K562 (cell line): Measurements from ENCODE around the gene RNASEH1. TPM values are rescaled to one million over a fixed set of nuclear protein-coding genes. Genes with fewer than 3 reads are reported as not detected.

Experiments used
- ATAC-seq: fragments of 200-7000 bp; cut with Tn5 transposase; 3 replicates; pipeline ENCODE4 v1.9.1; 2020; ENCODE audit warnings: moderate library complexity
- BruUV-seq: library from RNA; stranded (reverse); fragments of 400-500 nt; replicated peaks from 2 replicates; lab custom pipeline; 2021; lab: Mats Ljungman, UMichigan
- CTCF ChIA-PET: fragments of 300-600 bp; formaldehyde crosslinking; extraction: SDS; loops from one replicate; lab custom pipeline; 2021; ENCODE audit warnings: low intra/inter-chr PET ratio; lab: Yijun Ruan, JAX
- POLR2A ChIA-PET: fragments of 300-600, 350-650 bp; sonication (Branson Sonifier 250); formaldehyde crosslinking; extraction: SDS; loops from one replicate; lab custom pipeline; 2021; ENCODE audit warnings: antibody characterized with exemption, inconsistent platforms; lab: Yijun Ruan, JAX
- DNase-seq, 4 experiments: peaks; one replicate each; pipeline versions ENCODE4 v3.0.0 to v3.0.0-alpha.2; 2011 to 2018; ENCODE audit warnings: low spot score in 3 of 4, mixed read lengths in 3 of 4; ENCODE audit errors: extremely low read depth in 1 of 4
- FAIRE-seq: peaks from 2 replicates; lab custom pipeline; 2011; peaks lifted over from hg19 to GRCh38; lab: Jason Lieb, UNC
- H2AFZ ChIP-seq: 2 replicates; pipeline ENCODE4 v1.6.0; 2011; ENCODE audit warnings: low read depth, low read length, control low read depth, inconsistent platforms
- H3K27ac ChIP-seq: fragments of 200-600 bp; 3 replicates; pipeline ENCODE4 v1.8.0; 2011; ENCODE audit warnings: low read depth, mild to moderate bottlenecking, control low read depth, inconsistent platforms, low read length, moderate library complexity, mixed read lengths; ENCODE audit errors: extremely low read depth
- H3K27me3 ChIP-seq, 2 experiments: fragments of 300-600 bp in 1 of 2; 2 replicates in 1 of 2; 3 replicates in 1 of 2; pipeline versions ENCODE4 v1.6.0 to v1.8.0; 2011; ENCODE audit warnings: inconsistent platforms in 2 of 2, low read length in 2 of 2, mild to moderate bottlenecking in 1 of 2, mixed read lengths in 1 of 2, moderate library complexity in 1 of 2; ENCODE audit not compliant: control insufficient read depth in 2 of 2, insufficient read depth in 2 of 2
- H3K36me3 ChIP-seq: fragments of 300-600 bp; 3 replicates; pipeline ENCODE4 v1.8.0; 2011; ENCODE audit warnings: mild to moderate bottlenecking, low read length, inconsistent platforms; ENCODE audit not compliant: control insufficient read depth, insufficient read depth
- H3K4me1 ChIP-seq, 2 experiments: fragments of 200-600 bp in 1 of 2; replicated peaks in 1 of 2; 2 replicates in 1 of 2; 3 replicates in 1 of 2; pipeline versions ENCODE4 v1.5.1 to v1.8.0; 2011; ENCODE audit warnings: inconsistent platforms in 2 of 2, low read length in 2 of 2, mild to moderate bottlenecking in 1 of 2, mixed read lengths in 1 of 2, moderate library complexity in 1 of 2; ENCODE audit not compliant: control insufficient read depth in 2 of 2, insufficient read depth in 2 of 2
- H3K4me2 ChIP-seq: 2 replicates; pipeline ENCODE4 v1.6.1; 2011; ENCODE audit warnings: low read length, control low read depth, inconsistent platforms, mixed read lengths; ENCODE audit not compliant: insufficient read depth
- H3K4me3 ChIP-seq: fragments of 200-600 bp; sonication (generic), shearing (Covaris generic); 2 replicates; pipeline ENCODE4 v1.5.1; 2016; ENCODE audit warnings: control low read depth, inconsistent platforms
- H3K79me2 ChIP-seq: fragments of 200-600 bp; 3 replicates; pipeline ENCODE4 v1.8.0; 2011; ENCODE audit warnings: low read length, inconsistent platforms; ENCODE audit not compliant: control insufficient read depth, insufficient read depth
- H3K9ac ChIP-seq, 2 experiments: 2 replicates each; pipeline versions ENCODE4 v1.6.0 to v1.6.1; 2011; ENCODE audit warnings: low read depth in 2 of 2, low read length in 2 of 2, control low read depth in 1 of 2, inconsistent platforms in 1 of 2, mild to moderate bottlenecking in 1 of 2, mixed read lengths in 1 of 2; ENCODE audit not compliant: insufficient read depth in 1 of 2
- H3K9me1 ChIP-seq: one replicate; pipeline ENCODE4 v1.6.0; 2011; ENCODE audit warnings: inconsistent platforms, mild to moderate bottlenecking, low read length, moderate library complexity; ENCODE audit not compliant: control insufficient read depth, insufficient read depth
- H3K9me3 ChIP-seq: replicated peaks from 2 replicates; pipeline ENCODE4 v1.5.1; 2011; ENCODE audit warnings: low read depth, low read length, inconsistent platforms; ENCODE audit not compliant: control insufficient read depth, insufficient read depth
- H4K20me1 ChIP-seq: replicated peaks from 2 replicates; pipeline ENCODE4 v1.6.1; 2011; ENCODE audit warnings: low read length, inconsistent platforms, mixed read lengths; ENCODE audit not compliant: control insufficient read depth, insufficient read depth
- AFF4 ChIP-seq: sonication (generic); formaldehyde crosslinking; IDR thresholded peaks from 2 replicates; pipeline ENCODE4 v1.8.0; 2023; ENCODE audit warnings: mild to moderate bottlenecking, missing genetic modification reagents
- ELK1 ChIP-seq: sonication (generic); formaldehyde crosslinking; IDR thresholded peaks from 2 replicates; pipeline ENCODE4 v1.8.1; 2022; ENCODE audit warnings: missing genetic modification reagents
- FOXJ3 ChIP-seq: sonication (generic); formaldehyde crosslinking; IDR thresholded peaks from 2 replicates; pipeline ENCODE4 v1.4.0; 2020; ENCODE audit warnings: mild to moderate bottlenecking, missing genetic modification reagents
- FOXP4 ChIP-seq: sonication (generic); formaldehyde crosslinking; IDR thresholded peaks from 2 replicates; pipeline ENCODE4 v1.8.0; 2022; ENCODE audit warnings: mild to moderate bottlenecking, missing genetic modification reagents, borderline replicate concordance
- GATAD2B ChIP-seq: fragments of 450-650 bp; IDR thresholded peaks from 2 replicates; pipeline ENCODE4 v1.6.1; 2017; ENCODE audit warnings: mild to moderate bottlenecking, borderline replicate concordance
- NELFE ChIP-seq: IDR thresholded peaks from 2 replicates; pipeline ENCODE4 v1.6.1; 2011; ENCODE audit warnings: mild to moderate bottlenecking; ENCODE audit not compliant: insufficient read depth, insufficient read length
- NKRF ChIP-seq: fragments of 450-650 bp; IDR thresholded peaks from 2 replicates; pipeline ENCODE4 v1.6.1; 2016; ENCODE audit warnings: borderline replicate concordance
- SAFB ChIP-seq: fragments of 200-400 bp; formaldehyde crosslinking; IDR thresholded peaks from 2 replicates; pipeline ENCODE4 v1.6.1; 2017; ENCODE audit warnings: low read depth, low read length, borderline replicate concordance
- ZNF212 ChIP-seq: fragments of 450-650 bp; formaldehyde crosslinking; IDR thresholded peaks from 2 replicates; pipeline ENCODE4 v1.4.0; 2020; ENCODE audit warnings: mild to moderate bottlenecking
- ZNF316 ChIP-seq: fragments of 450-650 bp; IDR thresholded peaks from 2 replicates; pipeline ENCODE4 v1.6.1; 2016
- WGBS: fragments of 100-300 bp; shearing (Covaris generic); methylation state at CpG from one replicate; pipeline ENCODE4 v1.1.6; 2016; ENCODE audit warnings: low coverage, mixed read lengths; ENCODE audit not compliant: insufficient coverage; ENCODE audit errors: missing lambda C conversion rate; 5-methylcytosine and 5-hydroxymethylcytosine counted together
- in situ Hi-C: fragments of 300-500 bp; cut with MboI; formaldehyde crosslinking; loops from 4 replicates; pipeline ENCODE4 v1.15.0; 2018; ENCODE audit warnings: inconsistent platforms, mixed read lengths
- intact Hi-C: fragments of 100-400 bp; cut with micrococcal nuclease; formaldehyde crosslinking; loops from 2 replicates; pipeline ENCODE4 v1.14.2; 2022
- polyA plus RNA-seq, 8 experiments: library from polyadenylated mRNA; depleted of rRNA in 4 of 8; stranded (reverse) in 5 of 8; unstranded in 3 of 8; fragments of >200 nt; fragmentation: Nextera tagmentation in 2 of 8; fragmentation: Illumina TruSeq in 1 of 8; extraction: Ambion mirVana in 2 of 8; extraction: Trizol in 1 of 8; gene quantifications; 2 replicates each; pipeline versions ENCODE4 v1.2.1 to v1.2.3, GENCODE V29; 2011 to 2014; ENCODE audit warnings: inconsistent platforms in 1 of 8, missing spikeins in 1 of 8
- total RNA-seq, 7 experiments: library from RNA; depleted of rRNA in 6 of 7; stranded (reverse); fragments of >200 nt in 6 of 7; fragmentation: Illumina TruSeq in 2 of 7; extraction: Trizol in 2 of 7; gene quantifications; 2 replicates each; pipeline versions ENCODE4 v1.2.1 to v1.2.3, GENCODE V29; 2011 to 2021; ENCODE audit warnings: low replicate concordance in 1 of 7
- TF ChIP-seq, protein P1 (sequence below): fragments of 250-450 bp; sonication (Bioruptor Pico); IDR thresholded peaks from 2 replicates; pipeline ENCODE4 v1.8.0; 2022; ENCODE audit warnings: moderate library complexity, mild to moderate bottlenecking, inconsistent platforms

Gene RNASEH1
- total and polyA plus RNA-seq, 9 of the 15 experiments (the other 6 are each of a cell fraction or from before 2014, with no cell fraction given): 25.7 to 47.5 (median 42.8) TPM

DNA sequence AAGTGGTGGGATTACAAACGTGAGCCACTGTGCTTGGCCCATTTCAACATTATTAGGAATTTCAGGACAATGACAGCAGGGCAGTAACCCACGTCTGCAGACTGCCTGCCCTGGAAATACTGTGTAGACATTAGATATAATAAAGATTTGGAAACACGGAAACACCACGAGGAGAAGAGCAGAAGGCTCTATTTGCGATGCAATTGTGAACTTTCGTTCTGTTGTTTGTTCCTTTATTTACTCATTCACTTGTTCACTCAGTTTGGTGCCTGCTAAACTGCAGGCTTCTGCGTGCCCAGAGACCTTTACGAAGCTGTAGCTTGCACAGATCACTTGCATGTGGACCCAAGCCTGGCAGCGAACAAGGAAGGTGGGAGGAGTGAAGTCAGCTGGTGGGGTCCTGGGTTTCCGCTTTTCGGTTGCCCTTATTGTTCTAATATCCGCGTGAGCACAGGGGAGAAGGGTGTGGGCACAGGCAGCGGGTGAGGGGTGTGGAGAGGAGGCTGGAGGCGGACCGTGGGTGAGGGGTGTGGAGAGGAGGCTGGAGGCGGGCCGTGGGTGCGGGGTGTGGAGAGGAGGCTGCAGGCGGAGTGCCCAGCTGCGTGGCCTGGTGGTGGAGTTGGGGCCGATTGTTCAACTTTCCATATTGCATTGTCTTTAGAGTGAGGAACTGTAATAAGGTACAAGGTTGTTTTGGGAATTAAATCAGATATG is 40.2 kb upstream of the RNASEH1 start:
- Histone ChIP-seq H3K4me1 (peaks cover 29 to 61% of the 10 kb centered on the region in 2 experiments; a peak in 4 of 5 replicates), H3K4me3 (no peak overlapping the region), H3K79me2 (peaks cover 3% of the 10 kb centered on the region; the same call in 1 of the 3 replicates), H3K9me3 (no peaks in the 10 kb centered on the region), H3K27me3 (no peaks in the 10 kb centered on the region), H2AFZ (no peak overlapping the region), H3K36me3 (no peaks in the 10 kb centered on the region), H3K27ac (no peak overlapping the region), H3K9me1 (no peaks in the 10 kb centered on the region), H3K4me2 (no peak overlapping the region), H3K9ac (no peak overlapping the region), H4K20me1 (no peaks in the 10 kb centered on the region)
- POLR2A ChIA-PET: interaction anchor here (1.3 kb wide), 1 partner anchor 23 kb away, joined by 4 read pairs; no protein-coding TSS in a partner anchor
- no peak for ATAC-seq
- intact Hi-C loops: loop anchor here (2.0 kb wide), 1 partner anchor 16 kb away; no protein-coding TSS in a partner anchor
- no peak for DNase-seq
- CTCF ChIA-PET: no interaction called here
- 57% methylated on average over 15 of the region's 22 CpGs for WGBS
- no TSS peak for BruUV-seq
- no peak for FAIRE-seq
- in situ Hi-C loops: no loop called here
- no peak for TF ChIP-seq ELK1
- no peak for TF ChIP-seq FOXJ3 (CRISPR knock-in tag)
- TF ChIP-seq, protein P1, sequence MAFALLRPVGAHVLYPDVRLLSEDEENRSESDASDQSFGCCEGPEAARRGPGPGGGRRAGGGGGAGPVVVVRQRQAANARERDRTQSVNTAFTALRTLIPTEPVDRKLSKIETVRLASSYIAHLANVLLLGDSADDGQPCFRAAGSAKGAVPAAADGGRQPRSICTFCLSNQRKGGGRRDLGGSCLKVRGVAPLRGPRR (CRISPR knock-in tag): no peak
- TF ChIP-seq ZNF316: no peak
- no peak for TF ChIP-seq SAFB
- no peak for TF ChIP-seq NKRF
- TF ChIP-seq ZNF212 (CRISPR knock-in tag): no peak
- TF ChIP-seq GATAD2B: no peak
- TF ChIP-seq FOXP4 (CRISPR knock-in tag): no peak
- TF ChIP-seq AFF4: no peak
- no peak for TF ChIP-seq NELFE
